HG03108 (cell line): ENCODE data around the gene OSBPL10.

Experiments
- ATAC-seq: cut with Tn5 transposase; IDR thresholded peaks from one replicate; pipeline ENCODE4 v1.9.1; 2021; ENCODE audit warnings: moderate library complexity; ENCODE audit not compliant: unreplicated experiment

The OSBPL10 gene

GRCh38 chr3:31929826-31930502, 51.1 kb downstream of the OSBPL10 start:
- ATAC-seq = no peak

GRCh38 chr3:31927811-31928210, 53.3 kb downstream of the OSBPL10 start:
- no peak for ATAC-seq

DNA sequence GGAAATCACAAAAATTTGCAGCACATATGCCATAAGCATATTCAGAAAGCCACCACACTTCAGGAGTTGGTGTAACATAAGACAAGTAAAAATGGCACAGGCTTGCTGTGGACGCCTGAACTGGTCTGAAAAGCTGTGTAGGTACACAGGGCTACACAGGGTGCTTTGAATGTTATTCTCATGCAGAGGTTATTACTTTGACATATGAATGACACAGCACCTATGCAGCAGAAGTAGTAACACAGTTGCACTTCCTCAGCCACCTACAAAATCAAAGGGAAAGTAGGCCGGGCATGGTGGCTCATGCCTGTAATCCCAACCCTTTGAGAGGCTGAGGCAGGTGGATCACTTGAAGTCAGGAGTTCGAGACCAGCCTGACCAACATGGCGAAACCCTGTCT, 54.5 kb downstream of the OSBPL10 start:
- no peak for ATAC-seq

GRCh38 chr3:31925271-31925630, 55.8 kb downstream of the OSBPL10 start:
- peak; percentile 52 for ATAC-seq

DNA sequence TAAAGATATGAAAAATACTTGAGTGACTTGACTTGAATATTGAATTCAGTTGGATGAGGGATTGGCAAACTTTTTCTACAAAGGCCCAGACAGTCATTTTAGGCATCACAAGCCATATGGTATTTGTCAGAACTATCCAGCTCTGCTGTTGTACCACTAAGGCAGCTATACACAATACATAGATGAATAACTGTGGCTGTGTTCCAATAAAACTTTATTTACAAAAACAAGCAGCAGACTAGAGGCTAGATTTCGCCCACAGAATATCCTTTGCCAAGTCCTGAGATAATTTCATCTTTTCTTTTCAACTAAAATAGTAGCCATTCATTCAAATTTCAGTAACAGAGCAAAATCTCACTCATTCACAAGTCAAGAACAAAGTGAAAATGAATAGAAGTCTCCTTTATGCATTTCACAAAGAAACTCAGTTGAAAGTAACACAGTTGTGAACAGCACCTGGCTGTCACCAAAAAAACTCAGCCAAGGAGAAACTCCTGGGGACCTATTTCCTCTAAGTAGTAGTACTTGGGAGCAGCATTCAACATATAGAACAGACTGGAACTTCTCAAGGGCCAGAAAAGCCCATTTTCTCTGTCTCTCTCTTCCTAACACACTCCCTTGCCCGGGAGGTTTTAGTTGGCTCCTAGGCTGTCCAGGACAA, 56.3 kb downstream of the OSBPL10 start:
- peak; percentile 28 for ATAC-seq

- no peak for ATAC-seq
Observed at GRCh38 chr3:31922962-31923361, 58.1 kb downstream of the OSBPL10 start.

GRCh38 chr3:31921837-31922236, 59.2 kb downstream of the OSBPL10 start:
- ATAC-seq = no peak

DNA sequence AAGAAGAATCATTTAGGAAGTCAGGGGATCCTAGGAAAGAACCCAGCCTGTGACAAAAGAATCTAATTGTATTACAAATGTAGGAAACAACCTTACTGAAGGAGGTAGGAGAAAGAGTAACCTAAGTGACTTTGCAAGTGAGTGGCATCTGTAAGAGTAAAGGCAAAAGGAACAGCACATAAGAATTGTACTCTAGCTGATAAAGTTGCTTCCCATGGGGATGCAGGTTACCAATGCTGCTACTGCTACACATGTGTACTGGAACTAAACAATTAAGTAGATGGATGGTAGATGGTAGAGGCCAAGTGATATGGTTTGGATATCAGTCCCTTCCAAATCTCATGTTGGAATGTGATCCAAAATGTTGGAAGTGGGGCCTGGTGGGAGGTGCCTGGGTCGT, 60.8 kb downstream of the OSBPL10 start:
- no peak for ATAC-seq

DNA sequence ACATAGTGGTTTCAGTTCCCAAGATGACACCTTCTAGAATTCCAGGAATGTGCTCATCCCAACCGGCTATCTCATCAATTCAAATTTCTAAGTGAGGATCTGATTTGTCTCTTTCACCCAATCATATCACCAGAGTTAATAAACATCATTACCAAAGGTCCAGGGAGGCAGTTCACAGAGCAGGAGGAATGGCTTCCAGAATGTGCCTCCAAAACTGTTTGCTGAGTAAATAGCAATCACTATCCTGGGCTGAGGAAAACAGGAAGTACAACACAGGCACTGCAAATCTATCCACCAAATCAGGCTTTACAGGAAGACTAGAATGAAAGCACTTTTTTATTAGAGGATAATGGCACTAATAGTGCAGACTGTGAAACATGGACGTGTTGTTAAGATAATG, 61.5 kb downstream of the OSBPL10 start:
- ATAC-seq = no peak

GRCh38 chr3:31918179-31919150, 62.6 kb downstream of the OSBPL10 start:
- ATAC-seq = peak; percentile 71

- ATAC-seq = peak; percentile 83
Observed at GRCh38 chr3:31917303-31918005, 63.6 kb downstream of the OSBPL10 start.

DNA sequence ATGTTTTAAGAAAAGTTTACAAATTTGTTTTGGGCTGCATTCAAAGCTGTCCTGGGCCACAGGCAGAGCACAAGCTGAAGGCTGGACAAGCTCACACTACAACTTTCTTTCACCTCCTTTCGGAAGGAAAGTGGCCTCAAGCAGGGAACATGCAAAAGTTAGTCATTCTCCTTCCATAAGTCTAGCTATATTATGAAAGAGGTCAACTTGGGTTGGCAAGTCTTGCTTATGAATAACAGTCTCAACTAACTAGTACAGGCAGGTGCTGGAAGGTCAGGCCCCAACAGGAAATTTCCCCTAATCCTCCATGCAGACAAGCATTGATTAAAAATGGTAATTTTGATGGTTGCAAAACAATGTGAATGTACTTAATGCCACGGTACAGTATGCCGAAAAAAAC, 69.4 kb downstream of the OSBPL10 start:
- no peak for ATAC-seq

GRCh38 chr3:31911124-31911523, 69.9 kb downstream of the OSBPL10 start:
- no peak for ATAC-seq

DNA sequence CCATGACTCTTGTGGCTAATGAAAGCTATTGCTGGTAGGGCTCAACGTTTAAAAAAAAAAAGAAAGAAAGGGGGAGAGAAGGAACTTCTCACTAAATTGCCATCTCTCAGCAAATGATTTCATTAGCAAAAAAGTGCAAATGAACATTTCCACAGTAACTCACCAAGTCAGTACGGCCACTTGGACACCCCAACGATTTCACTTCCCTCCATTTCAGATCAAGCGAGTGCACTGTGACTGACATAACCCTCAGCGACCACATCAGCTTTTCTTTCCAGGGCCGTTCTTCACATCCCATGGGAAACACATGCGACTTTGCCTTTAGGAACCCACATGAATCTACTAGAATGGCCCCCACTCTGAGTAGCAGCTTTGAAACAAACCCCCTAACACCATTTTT, 71.6 kb downstream of the OSBPL10 start:
- ATAC-seq = no peak

DNA sequence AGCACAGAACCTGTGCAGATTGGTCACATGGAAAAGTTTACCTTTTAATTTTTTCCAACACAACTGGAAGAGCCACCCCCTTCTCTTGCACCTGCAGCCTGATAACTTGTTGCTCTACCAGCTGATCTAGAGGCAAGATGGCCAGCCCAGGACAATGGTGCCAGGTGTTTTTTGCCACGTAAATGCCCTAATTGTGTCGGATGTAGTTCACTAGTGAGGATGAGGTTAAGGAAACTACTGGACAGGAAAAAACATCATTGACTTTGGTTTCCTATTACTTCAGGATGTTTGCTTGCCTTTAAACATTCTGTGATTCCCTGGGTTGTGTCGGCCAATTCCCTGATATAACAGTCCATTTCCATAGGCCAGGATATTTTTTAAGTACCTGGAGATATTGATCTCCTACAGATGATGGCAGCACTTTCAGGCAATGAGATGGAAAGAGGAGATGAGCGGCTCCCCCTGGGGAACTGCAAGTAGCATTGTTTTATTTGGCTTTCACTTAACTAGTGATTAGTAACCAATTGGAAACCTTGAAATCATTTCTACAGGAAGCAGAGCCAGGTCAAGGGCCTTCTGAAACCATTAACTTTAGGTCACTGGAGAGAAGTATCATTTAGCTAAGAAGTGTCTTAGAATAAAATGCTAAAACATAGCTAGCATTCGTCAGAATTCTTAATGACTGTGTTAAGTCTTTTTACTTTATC, 72.5 kb downstream of the OSBPL10 start:
- ATAC-seq = peak; percentile 82

- no peak for ATAC-seq
Observed at GRCh38 chr3:31906182-31906581, 74.9 kb downstream of the OSBPL10 start.

DNA sequence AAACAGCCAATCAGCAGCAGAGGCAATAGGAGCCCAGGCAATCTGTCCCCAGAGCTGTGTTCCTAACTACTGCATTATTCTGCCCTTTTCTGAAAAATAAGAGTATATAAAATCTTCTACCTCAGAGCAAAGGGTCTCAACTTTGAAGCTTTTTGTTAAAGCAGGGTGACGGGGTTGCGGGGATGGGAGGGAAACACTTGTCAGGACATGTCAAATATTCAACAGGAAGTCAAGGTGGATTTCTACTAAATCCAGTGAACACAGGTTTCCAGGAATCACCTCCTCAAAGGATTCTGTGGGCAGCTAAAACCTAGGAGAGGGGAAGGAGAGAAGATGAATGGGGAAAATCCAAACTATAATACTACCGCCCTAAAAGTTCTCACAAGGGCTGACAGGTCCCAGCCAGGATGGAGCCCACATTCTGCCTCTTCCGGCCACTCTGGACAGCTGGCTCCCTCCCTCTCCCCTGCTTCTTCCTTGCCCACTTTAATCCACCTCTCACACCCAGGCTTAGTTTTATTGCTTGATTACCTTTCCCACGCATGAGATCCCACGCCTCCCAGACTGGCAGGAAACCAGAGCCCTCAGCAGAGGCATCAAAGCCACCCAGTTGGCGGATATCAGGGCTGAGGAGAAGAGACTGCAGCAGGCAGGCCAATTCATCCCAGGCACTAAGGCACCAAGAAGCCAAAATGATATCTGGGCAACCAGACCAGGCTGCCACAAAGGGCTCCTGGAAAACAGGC, 77.2 kb downstream of the OSBPL10 start:
- ATAC-seq = no peak

DNA sequence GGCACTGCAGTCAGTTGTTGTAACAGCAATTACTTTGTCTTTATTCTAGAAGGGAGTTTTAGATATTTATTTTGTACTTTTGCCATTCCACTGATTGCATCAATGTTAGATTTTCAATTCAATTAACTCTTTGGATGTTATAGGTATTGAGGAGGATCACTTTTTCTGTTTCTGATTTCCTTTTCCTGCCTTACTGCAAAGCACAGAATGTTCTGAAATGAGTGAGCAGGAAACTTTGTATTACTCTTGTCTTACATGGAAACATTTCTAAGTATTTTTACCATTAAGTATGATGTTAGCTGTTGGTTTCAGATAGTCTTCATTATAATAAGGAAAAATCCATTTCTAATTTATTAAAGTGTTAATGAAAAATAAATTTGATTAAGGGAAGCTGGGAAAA, 80.5 kb downstream of the OSBPL10 start:
- ATAC-seq = no peak

DNA sequence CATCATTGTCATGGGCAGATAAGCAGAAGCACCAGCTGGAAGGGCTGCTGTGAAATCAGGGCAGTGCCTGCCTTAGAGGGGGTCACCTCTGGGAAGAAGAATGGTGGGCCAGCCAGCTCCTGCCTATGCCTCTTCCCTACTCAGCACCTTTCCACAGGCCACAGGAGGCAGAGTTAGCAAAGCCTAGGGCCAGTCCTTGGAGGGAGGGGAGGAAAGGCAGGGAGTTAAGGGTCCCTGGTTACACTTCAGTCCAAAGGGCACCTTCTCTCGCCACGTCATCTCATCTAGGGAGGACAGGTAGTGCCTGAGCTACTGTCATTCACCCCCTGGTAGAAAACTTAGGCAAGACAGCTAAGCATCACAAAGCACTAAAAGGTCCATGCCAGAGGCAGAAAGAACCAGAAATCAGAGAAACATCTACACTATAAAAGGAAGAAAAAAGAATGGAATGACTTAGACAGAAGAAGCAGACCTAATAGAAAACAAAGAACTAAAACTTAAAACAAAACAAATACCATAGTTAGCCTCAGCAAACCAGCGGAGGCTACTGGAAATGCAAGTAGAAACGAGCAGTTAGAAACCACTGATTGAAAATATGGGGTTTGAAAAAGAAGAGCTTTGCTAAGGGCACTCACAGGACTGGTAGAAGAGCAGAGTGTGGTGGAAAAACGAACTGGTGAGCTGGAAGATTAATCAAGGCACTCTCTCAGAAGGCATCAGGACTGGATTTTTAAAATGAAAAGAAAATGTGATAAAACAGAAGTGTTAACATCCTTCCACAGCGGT, 84.2 kb downstream of the OSBPL10 start:
- ATAC-seq = no peak
